Activated CD4-positive, alpha-beta T cell treated with anti-CD3 and anti-CD28 coated beads for 24 hours (primary cell): ENCODE measurements around the gene ZBTB8A.
"Not testable (repeated sequence)": the region's sequence is repeated elsewhere in the genome, so short reads cannot be mapped to it uniquely, and the experiment has no call there.

Experiments used
- DNase-seq, 2 donors: peaks; one replicate each; pipeline ENCODE4 v3.0.0-alpha.2; 2020; ENCODE audit warnings: low read depth in 2 of 2

The ZBTB8A gene

DNA sequence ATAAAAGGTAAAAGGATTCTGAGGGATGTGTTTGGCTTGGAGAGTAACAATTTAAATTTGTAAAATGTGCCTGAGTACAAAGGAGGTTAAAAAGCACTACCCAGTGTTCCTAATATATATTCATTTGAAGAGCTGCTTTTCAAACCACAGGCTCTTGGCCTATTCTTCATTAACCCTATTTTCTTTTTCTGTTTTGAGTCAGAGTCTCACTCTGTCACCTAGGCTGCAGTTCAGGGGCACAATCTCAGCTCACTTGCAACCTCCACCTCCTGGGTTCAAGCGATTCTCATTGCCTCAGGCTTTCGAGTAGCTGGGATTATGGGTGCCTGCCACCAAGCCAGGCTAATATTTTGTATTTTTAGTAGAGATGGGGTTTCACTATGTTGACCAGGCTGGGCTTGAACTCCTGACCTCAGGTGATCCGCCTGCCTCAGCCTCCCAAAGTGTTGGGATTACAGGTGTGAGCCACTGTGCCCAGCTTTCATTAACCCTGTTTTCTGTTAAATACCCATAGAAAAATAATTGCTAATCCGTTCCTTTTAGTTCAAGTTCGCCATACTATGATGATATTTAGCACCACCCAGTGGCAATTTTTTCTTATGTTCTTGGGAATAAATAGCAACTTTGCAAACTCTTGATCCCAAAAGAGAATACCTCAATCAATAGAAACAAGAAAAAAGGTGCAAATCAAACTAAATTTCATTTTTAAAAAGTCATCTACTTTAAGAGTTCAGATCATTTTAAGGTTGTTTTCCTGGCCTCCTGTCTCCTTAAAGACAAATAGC is 80.7 kb downstream of the ZBTB8A start:
- no peak for DNase-seq

DNA sequence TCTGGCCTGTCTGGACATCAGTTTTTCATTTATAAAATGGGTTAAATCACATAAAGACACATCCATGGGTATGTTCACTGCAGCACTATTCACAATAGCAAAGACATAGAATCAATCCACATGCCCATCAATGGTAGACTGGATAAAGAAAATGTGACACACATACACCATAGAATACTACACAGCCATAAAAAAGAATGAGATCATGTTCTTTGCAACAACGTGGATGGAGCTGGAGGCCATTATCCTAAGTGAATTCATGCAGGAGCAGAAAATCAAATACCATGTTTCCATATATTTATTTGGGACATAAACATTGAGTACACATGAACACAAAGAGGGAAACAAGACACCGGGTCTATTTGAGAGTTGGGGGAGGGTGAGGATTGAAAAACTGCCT is 83.0 kb downstream of the ZBTB8A start:
- DNase-seq, result no peak

DNA sequence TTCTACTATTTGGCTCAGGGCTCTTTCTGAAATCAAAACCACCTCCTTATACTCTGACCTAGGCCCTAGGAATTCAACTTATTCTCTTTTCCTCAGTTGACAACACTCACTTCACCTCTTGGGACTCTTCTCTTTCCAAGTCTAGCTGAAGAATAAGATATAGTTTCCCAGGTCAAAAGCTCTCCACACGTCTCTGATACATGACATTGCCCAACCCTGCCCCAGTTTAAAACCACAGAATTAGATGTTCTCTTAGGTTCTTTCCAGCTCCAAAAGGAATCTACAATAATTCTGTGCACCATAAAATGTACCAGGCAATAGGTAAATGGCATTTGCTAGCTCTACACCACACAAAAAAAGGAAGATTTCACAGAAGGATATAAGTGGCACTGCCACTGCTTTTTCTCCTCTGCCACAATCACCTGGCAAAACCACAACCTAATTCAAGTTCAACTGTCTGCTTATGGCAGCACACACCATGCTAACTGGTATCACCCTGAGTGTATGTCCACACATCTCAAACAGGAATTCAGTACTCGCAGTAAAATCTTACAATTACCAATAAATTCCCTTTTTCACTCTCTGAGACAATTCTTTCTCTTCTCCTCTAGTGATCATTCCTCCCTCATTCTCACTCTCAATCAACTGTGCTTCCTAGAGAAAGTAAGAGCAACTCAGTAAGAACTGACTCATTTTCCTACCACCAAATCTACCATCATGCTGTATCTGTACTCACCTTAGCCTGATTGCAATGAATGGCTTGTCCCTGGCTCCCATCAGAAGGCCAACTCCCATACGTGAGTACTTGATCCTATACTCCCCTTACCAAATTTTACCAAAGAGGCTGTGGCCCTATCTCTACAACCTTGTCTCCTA is 83.8 kb downstream of the ZBTB8A start:
- no peak for DNase-seq

DNA sequence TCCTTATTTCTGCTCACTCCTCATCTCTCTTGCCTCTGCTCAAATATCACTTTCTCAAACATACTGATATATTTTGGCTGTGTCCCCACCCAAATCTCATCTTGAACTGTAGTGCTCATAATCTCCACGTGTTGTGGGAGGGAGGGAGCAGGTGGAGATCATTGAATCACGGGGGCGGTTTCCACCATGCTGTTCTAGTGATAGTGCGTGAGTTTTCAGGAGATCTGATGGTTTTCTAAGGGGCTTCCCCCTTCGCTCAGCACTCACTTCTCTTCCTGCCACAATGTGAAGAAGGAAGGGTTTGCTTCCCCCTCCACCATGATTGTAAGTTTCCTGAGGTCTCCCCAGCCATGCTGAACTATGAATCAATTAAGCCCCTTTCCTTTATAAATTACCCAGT is 84.5 kb downstream of the ZBTB8A start:
- peak in 1 of 2 donors; percentile 45 for DNase-seq

DNA sequence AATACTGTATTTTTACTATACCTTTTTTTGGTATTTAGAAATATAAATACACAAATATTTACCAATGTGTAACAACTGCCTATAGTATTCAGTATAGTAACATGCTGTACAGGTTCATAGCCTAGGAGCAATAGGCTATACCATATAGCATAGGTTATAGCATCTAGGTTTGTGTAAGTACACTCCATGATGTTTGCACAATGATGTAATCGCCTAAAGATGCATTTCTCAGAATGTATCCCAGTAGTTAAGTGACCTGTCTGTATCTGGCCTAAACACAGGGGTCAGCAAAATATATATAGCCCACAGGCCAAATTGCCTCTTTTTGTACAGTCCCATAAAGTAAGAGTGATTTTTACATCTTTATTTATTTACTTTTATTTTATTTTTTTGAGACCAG is 86.9 kb downstream of the ZBTB8A start:
- DNase-seq, result no peak

DNA sequence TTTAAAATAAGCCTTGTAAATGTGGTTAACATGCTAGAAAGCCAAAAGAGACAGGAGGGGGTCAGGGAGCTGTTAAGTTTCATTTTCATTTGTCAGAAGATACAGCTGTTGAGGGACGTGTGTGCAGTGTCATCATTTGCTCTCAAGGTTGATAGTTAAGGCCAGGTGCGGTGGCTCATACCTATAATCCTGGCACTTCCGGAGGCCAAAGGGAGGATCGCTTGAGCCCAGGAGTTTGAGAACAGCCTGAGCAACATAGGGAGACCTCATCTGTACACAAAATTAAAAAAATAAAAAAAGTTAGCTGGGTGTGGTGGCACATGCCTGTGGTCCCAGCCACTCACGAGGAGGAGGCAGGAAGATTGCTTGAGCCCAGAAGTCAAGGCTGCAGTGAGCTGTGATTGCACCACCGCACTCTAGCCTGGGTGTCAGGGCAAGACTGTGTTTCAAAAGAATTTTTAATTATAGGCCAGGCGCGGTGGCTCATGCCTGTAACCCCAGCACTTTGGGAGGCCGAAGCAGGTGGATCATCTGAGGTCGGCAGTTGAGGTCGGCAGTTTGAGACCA is 88.5 kb downstream of the ZBTB8A start:
- no peak for DNase-seq

DNA sequence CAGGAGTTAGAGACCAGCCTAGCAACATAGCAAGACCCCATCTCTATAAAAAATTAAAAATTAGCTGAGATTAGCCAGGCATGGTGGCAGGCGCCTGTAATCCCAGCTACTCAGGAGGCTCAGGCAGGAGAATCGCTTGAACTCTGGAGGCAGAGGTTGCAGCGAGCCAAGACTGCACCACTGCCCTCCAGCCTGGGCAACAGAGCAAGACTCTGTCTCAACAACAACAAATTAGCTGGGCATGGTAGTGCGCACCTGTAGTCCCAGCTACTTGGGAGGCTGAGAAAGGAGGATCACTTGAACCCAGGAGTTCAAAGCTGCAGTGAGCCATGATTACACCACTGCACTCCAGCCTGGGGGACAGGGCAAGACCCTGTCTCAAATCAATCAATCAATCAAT is 90.9 kb downstream of the ZBTB8A start:
- DNase-seq, result not testable (repeated sequence)

DNA sequence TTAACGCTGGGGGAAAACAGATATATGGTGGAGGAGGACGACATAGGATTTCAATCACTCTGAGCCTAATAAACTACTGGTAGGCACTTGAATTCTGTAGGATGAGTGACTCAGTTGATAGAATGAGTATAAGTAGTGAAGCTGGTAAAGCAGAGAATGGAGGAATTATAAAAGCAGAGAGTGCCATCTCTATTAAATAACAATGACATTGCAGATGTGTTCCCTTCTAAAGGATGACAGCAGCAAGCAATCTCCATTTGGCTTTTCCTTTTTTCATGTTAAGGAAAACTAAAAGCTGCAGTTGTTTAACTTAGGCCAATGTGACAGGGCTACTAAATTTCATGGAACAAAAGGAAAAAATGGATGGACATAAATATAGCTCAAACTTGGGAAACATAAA is 93.6 kb downstream of the ZBTB8A start:
- DNase-seq, result no peak

DNA sequence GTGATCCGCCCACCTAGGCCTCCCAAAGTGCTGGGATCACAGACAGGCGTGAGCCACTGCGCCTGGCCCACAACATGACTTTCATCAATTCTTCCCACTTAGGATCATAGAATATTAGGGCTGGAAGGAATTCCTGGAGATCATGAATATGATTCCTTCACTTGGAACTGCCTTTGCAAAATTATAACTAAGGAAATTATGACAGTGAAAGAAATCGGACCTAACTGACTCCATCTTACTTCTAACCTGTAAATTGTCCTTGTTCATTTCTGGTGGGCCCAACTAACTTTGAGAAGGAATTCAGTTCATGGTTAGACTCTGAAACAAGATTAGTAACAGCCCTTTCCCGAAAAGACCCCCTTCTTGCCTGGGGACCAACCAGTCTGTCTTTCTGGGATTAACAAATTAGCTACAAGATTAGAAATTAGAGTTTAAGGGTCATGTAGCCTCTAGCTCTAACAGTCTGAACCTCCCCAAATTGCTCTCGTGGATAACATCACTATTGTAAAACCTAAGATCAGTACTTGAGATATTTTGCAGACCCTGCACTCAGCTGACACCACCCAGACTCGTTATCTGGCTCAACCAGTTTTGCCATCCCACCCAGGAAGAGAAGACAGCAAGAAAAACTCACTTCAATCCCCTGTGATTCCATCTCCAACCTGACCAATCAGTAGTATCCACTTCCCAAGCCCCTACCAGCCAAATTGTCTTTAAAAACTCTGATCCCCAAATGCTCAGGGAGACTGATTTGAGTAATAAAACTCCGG is 96.5 kb downstream of the ZBTB8A start:
- no peak for DNase-seq

DNA sequence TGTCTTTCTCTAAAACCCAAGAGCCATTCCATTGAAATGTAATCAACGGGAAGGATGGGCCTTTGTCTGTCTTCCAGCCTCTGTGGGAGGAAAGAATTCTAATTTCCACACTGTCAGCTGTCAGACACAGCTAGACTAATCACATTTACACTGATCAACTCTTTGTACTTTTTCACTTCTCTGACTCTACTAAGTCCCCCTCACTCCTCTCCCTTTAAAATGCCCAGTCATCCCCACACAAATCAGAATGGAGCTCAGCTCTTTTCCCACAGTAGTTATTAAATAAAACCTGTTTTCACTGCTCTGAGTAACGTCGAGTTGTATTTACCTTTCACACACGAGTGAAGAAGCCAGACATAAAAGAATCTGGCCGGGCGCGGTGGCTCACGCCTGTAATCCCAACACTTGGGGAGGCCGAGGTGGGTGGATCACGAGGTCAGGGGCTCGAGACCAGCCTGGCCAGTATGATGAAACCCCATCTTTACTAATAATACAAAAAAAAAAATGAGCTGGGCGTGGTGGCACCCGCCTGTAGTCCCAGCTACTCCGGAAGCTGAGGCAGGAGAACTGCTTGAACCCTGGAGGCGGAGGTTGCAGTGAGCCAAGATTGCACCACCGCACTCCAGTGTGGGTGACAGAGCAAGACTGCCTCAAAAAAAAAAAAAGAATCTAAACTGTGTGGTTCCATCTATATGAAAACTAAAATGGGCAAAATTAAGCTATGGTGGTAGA is 97.9 kb downstream of the ZBTB8A start:
- no peak for DNase-seq

DNA sequence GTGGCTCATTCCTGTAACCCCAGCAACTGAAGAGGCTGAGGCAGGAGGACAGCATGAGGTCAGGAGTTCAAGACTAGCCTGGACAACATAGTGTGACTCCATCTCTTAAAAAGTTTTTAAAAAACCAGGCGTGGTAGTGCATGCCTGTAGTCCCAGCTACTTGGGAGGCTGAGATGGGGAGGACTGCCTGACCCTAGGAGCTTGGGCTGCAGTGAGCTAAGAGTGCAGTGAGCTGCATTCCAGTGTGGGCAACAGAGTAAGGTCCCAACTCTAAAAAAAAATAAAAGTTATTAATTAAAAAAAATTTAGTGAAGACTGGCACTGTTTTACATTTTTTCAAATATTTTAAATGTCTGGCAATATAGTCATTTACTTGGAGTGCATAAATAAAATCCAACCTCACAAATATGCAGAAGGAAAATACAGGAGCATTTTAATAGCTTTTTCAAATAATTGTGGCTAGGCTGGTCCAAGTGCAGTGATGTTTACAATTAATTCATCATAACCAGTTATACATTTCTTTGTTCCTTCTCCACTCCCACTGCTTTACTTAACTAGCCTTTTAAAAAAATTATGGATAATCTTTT is 100.4 kb downstream of the ZBTB8A start:
- DNase-seq, result no peak

DNA sequence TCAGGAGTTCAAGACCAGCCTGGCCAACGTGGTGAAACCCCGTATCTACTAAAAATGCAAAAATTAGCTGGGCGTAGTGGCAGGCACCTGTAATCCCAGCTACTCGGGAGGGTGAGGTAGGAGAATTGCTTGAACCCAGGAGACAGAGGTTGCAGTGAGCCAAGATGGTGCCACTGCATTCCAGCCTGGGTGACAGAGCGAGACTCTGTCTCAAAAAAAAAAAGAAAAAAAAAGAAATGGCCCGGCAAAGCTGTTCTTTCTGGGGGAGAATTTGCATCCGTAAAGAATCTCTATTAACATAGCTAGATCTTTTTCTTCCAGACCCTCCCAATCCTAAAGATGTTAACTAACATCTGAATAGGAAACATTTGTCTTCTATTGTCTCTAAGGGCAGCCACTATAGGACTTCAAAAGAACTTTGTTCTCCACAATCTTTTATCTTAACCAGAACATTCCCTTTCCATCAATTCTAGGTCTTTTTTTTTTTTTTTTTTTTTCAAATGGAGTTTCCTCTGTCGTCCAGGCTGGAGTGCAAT is 103.1 kb downstream of the ZBTB8A start:
- DNase-seq, result not testable (repeated sequence)

DNA sequence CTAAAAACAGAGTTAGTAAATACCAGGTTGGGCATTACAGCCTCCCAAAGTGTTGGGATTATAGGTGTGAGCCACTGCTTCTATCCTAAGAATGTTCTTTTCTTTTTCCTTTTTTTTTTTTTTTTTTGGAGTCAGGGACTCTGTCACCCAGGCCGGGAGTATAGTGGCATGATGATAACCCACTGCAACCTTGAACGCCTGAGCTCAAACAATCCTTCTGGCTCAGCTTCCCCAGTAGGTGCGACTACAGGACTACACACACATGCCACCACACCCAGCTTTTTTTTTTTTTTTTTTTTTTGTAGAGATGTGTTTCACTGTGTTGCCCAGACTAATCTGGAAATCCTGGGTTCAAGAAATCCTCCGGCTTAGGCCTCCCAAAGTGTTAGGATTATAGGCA is 105.2 kb downstream of the ZBTB8A start:
- DNase-seq, result no peak

DNA sequence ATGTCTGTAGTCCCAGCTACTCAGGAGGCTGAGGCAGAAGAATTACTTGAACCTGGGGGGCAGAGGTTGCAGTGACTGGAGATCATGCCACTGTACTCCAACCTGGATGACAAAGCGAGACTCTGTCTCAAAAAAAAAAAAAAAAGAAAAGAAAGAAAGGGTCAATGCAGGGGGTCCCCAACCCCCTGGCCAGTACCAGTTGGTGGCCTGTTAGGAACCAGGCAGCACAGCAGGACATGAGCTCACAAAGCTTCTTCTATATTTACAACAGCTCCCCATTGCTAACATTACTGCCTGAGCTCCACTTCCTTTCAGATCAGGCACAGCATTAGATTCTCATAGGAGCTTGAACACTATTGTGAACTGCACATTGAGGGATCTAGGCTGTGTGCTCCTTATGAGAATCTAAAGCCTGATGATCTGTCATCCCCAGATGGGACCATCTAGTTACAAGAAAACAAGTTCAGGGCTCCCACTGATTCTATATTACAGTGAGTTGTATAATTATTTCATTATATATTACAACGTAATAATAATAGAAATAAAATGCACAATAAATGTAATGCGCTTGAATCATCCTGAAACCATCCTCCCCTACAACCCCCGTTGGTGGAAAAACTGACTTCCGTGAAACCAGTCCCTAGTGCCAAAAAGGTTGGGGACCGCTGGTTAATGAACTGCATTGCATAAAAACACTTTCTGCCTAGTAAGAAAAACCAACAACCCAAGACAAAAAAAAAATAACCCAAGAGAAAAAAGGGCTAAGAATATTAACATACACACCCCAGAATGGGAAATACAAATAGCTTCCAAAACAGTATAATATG is 108.3 kb downstream of the ZBTB8A start:
- no peak for DNase-seq

DNA sequence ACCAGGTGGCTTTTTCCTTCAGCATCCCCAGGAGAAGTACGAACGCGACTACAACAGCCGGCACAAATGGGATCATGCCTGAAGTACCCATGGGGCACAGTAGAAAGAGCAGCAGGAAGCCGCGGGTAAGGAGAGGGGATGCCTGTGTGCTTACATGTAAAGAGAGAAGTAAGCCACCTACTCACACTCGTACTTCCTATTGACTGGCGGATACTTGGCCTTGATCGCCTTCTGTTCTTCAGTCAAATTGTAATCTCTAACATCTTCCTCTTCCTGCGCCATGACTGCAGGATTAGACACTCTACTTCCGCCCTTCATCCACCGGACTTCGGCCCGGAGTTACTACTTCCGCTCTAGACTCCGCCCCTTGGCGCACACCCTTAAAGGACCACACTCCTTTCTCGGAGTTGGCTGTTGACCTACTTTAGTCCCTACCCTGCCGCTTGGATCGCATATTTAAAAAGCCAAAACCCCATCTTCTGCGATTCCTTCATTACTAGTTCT is 111.1 kb downstream of the ZBTB8A start, which contains the start of gene ZBTB8OS:
TSS of gene ZBTB8OS (minus strand) at position 303 of the 504 bp plus-strand sequence. CDS start at position 282, 21 bp downstream.
- peak; percentile 74 to 77 for DNase-seq

DNA sequence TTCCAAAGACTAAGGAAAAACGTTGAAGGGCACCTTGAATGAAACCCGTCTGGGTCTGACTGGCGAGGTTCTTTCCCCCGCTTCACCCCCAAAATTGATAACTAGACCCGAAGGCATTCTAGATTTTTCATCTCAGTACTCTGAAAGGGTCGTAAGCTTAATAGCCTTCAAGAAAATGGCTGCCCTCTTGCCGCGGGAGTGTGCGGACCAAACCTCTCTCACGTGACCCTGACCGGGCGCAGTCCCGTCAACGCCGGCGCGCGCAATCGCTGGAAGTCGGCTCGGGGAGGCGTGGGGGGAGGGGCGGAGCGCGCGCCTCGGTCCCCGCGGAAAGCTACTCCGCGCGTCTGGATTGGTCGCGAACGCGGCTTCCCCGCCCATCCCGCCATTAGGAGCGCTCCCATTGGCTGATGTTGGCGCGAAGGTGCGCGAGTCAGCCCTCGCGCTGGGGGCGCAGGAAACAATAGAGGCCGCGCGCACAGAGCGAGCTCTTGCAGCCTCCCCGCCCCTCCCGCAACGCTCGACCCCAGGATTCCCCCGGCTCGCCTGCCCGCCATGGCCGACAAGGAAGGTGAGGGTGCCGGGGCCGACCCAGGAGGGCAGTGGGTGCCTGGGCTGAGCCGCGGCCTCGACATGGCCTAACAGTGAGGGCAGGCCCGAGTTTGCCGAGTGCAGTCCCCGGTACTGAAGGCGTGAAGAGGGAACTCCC is 111.7 kb downstream of the ZBTB8A start, which contains the start of gene RBBP4:
TSS of gene RBBP4 (plus strand) at position 457 of the 709 bp plus-strand sequence. CDS start at position 556, 99 bp downstream.
- peak; percentile 98 for DNase-seq

DNA sequence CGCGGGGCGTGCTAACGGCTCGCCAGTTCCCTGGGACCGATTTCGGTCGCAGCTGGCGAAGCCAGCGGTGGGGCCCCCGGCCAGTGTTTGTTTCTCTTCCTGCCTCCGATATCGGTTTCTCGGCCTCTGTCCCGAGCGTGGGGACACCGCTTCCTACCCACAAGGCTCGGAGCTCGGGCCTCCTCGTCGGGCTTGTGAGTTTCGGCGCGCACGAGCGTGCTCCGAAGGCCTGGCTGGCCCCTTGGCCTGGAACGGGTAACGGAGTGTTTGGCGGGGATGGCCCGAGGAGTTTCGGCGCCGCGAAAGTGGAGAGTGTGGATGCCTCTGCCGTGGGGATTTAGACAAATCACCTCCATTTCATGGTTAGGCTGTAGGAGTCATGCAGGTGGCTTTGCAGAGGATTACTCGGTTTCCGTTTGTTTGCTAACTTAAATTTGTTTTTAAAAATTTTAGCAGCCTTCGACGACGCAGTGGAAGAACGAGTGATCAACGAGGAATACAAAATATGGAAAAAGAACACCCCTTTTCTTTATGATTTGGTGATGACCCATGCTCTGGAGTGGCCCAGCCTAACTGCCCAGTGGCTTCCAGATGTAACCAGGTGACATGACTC is 112.3 kb downstream of the ZBTB8A start:
- peak; percentile 29 for DNase-seq
